D721Med (cell line): ENCODE data around the gene CPD.
"Not testable (repeated sequence)": the region's sequence is repeated elsewhere in the genome, so short reads cannot be mapped to it uniquely, and the experiment has no call there.

Experiments used
- DNase-seq: peaks from one replicate; pipeline ENCODE4 v3.0.0; 2011; ENCODE audit warnings: low spot score; ENCODE audit not compliant: insufficient read length
- FAIRE-seq: peaks from 2 replicates; lab custom pipeline; 2011; peaks lifted over from hg19 to GRCh38; lab: Jason Lieb, UNC
- CTCF ChIP-seq: IDR thresholded peaks from 2 replicates; pipeline ENCODE4 v1.5.1; 2012; ENCODE audit warnings: mild to moderate bottlenecking, control low read depth; ENCODE audit not compliant: insufficient read depth; ENCODE audit errors: missing control alignments

CPD gene

GRCh38 chr17:30339086-30339485 lies 39.6 kb upstream of the CPD start:
- no peak for DNase-seq
- FAIRE-seq: no peak
- TF ChIP-seq CTCF: no peak

GRCh38 chr17:30340801-30341356 lies 37.8 kb upstream of the CPD start:
- FAIRE-seq (no peak), DNase-seq (no peak)
- TF ChIP-seq CTCF: no peak

GRCh38 chr17:30341703-30342249 lies 37.0 kb upstream of the CPD start:
- DNase-seq: no peak
- TF ChIP-seq CTCF: no peak
- FAIRE-seq: no peak

GRCh38 chr17:30343244-30343643 lies 35.5 kb upstream of the CPD start:
- not testable (repeated sequence) for DNase-seq, FAIRE-seq

- TF ChIP-seq CTCF: no peak
- FAIRE-seq (no peak), DNase-seq (no peak)
Observed at GRCh38 chr17:30343796-30344195, 34.9 kb upstream of the CPD start.

GRCh38 chr17:30344283-30345088 lies 34.2 kb upstream of the CPD start:
- DNase-seq: no peak
- TF ChIP-seq CTCF: no peak
- no peak for FAIRE-seq

- FAIRE-seq: no peak
Observed at GRCh38 chr17:30345089-30345433, 33.7 kb upstream of the CPD start.

More at GRCh38 chr17:30345089-30345433, 33.7 kb upstream of the CPD start:
- TF ChIP-seq CTCF: no peak
- no peak for DNase-seq
